Smooth muscle cell of the brain vasculature (primary cell): ENCODE data around the gene ARID1B.

Experiments used
- DNase-seq: peaks from one replicate; pipeline ENCODE4 v3.0.0-alpha.2; 2012; ENCODE audit warnings: low read depth, low spot score

Gene ARID1B

GRCh38 chr6:156877126-156877863 is 100.1 kb downstream of the ARID1B start:
- no peak for DNase-seq

GRCh38 chr6:156878681-156879080 is 101.5 kb downstream of the ARID1B start:
- no peak for DNase-seq

- no peak for DNase-seq
These were observed 102.0 kb downstream of the ARID1B start for GRCh38 chr6:156879186-156879585.

- DNase-seq: no peak
These were observed 102.4 kb downstream of the ARID1B start for GRCh38 chr6:156879591-156879990.

GRCh38 chr6:156880913-156881312 is 103.7 kb downstream of the ARID1B start:
- DNase-seq: no peak

GRCh38 chr6:156881687-156882629 is 104.8 kb downstream of the ARID1B start:
- DNase-seq: no peak

GRCh38 chr6:156883497-156884252 is 106.5 kb downstream of the ARID1B start:
- no peak for DNase-seq

- DNase-seq: no peak
These were observed 107.1 kb downstream of the ARID1B start for GRCh38 chr6:156884306-156884705.

GRCh38 chr6:156885562-156885961 is 108.4 kb downstream of the ARID1B start:
- DNase-seq: no peak

GRCh38 chr6:156886409-156886808 is 109.2 kb downstream of the ARID1B start:
- DNase-seq: no peak

- DNase-seq: no peak
These were observed 110.6 kb downstream of the ARID1B start for GRCh38 chr6:156887623-156888269.

GRCh38 chr6:156889469-156889868 is 112.3 kb downstream of the ARID1B start:
- no peak for DNase-seq

GRCh38 chr6:156889986-156890385 is 112.8 kb downstream of the ARID1B start:
- DNase-seq: no peak

- DNase-seq: no peak
These were observed 113.6 kb downstream of the ARID1B start for GRCh38 chr6:156890627-156891314.

GRCh38 chr6:156897907-156898531 is 120.8 kb downstream of the ARID1B start:
- DNase-seq: no peak

GRCh38 chr6:156899071-156899470 is 121.9 kb downstream of the ARID1B start:
- DNase-seq: no peak

GRCh38 chr6:156899532-156900135 is 122.5 kb downstream of the ARID1B start:
- no peak for DNase-seq

- DNase-seq: no peak
These were observed 123.1 kb downstream of the ARID1B start for GRCh38 chr6:156900292-156900691.

- no peak for DNase-seq
These were observed 124.3 kb downstream of the ARID1B start for GRCh38 chr6:156901309-156902019.
